Activated B cell treated with CpG ODN at 0.5 μM for 24 hours (primary cell): ENCODE results near the gene GBP1. TPM values are rescaled to one million over a fixed set of nuclear protein-coding genes. Genes with fewer than 3 reads are reported as not detected.
"Not testable (repeated sequence)": the region's sequence is repeated elsewhere in the genome, so short reads cannot be mapped to it uniquely, and the experiment has no call there.

Experiments used
- ATAC-seq: fragments of 200-7000 bp; cut with Tn5 transposase; one replicate; pipeline ENCODE4 v1.10.0; 2021; ENCODE audit warnings: low read depth, mild to moderate bottlenecking, moderate library complexity
- CTCF ChIA-PET: fragments of 350-600 bp; sonication (Branson Sonifier 250); formaldehyde crosslinking; loops from one replicate; lab custom pipeline; 2021; ENCODE audit warnings: antibody characterized with exemption; lab: Charles Lee
- POLR2A ChIA-PET: fragments of 350-600 bp; sonication (Branson Sonifier 250); formaldehyde crosslinking; loops from one replicate; lab custom pipeline; 2021; ENCODE audit warnings: antibody characterized with exemption; lab: Charles Lee
- DNase-seq: peaks from one replicate; pipeline ENCODE4 v3.0.0; 2022
- H3K27ac Mint-ChIP-seq: one replicate; pipeline ENCODE4 v1.8.0; 2020; ENCODE audit warnings: mixed read lengths
- H3K27me3 Mint-ChIP-seq: one replicate; pipeline ENCODE4 v1.8.0; 2021; ENCODE audit warnings: mixed read lengths
- H3K36me3 Mint-ChIP-seq: one replicate; pipeline ENCODE4 v1.8.0; 2021; ENCODE audit warnings: low read depth, mixed read lengths
- H3K4me1 Mint-ChIP-seq: one replicate; pipeline ENCODE4 v1.8.0; 2021; ENCODE audit warnings: mixed read lengths
- H3K4me3 Mint-ChIP-seq: one replicate; pipeline ENCODE4 v1.8.0; 2020; ENCODE audit warnings: mild to moderate bottlenecking, mixed read lengths
- H3K9me3 Mint-ChIP-seq: one replicate; pipeline ENCODE4 v1.8.0; 2020; ENCODE audit warnings: mixed read lengths
- intact Hi-C: fragments of 100-400 bp; cut with micrococcal nuclease; formaldehyde crosslinking; loops from one replicate; pipeline ENCODE4 v1.15.1; 2024
- total RNA-seq: library from RNA; stranded (reverse); gene quantifications from 2 replicates; pipeline ENCODE4 v1.2.3, GENCODE V29; 2022
- TF ChIP-seq, protein P1 (sequence below): fragments of 200-600 bp; IDR thresholded peaks from one replicate; pipeline ENCODE4 v1.8.0; 2022; ENCODE audit warnings: antibody characterized with exemption, mild to moderate bottlenecking

GBP1 gene
- total RNA-seq, 1 donor from 2014 or later, result 24.0 TPM

DNA sequence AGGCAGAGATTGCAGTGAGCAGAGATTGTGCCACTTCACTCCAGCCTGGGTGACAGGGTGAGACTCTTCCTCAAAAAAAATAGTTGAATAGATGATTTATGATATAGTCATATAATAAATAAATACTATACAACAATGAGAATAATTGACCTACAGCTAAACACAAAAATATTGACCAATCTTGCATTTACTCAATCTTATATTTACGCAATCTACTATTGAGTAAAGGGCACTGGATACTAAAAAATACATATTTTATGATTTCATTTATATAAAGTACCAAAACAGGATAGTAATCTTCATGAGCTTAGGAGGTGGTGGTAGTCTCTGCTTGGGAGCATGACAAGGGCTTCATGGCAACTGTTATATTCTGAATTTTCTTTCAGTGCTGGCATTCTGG is 23.3 kb downstream of the GBP1 start:
- TF ChIP-seq, protein P1, sequence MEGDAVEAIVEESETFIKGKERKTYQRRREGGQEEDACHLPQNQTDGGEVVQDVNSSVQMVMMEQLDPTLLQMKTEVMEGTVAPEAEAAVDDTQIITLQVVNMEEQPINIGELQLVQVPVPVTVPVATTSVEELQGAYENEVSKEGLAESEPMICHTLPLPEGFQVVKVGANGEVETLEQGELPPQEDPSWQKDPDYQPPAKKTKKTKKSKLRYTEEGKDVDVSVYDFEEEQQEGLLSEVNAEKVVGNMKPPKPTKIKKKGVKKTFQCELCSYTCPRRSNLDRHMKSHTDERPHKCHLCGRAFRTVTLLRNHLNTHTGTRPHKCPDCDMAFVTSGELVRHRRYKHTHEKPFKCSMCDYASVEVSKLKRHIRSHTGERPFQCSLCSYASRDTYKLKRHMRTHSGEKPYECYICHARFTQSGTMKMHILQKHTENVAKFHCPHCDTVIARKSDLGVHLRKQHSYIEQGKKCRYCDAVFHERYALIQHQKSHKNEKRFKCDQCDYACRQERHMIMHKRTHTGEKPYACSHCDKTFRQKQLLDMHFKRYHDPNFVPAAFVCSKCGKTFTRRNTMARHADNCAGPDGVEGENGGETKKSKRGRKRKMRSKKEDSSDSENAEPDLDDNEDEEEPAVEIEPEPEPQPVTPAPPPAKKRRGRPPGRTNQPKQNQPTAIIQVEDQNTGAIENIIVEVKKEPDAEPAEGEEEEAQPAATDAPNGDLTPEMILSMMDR, result no peak
- Mint-ChIP-seq H3K9me3 (no peaks in the 10 kb centered on the region), H3K27ac (no peak overlapping the region), H3K4me3 (no peak overlapping the region), H3K27me3 (no peaks in the 10 kb centered on the region), H3K4me1 (peaks cover 17% of the 10 kb centered on the region), H3K36me3 (no peaks in the 10 kb centered on the region)
- POLR2A ChIA-PET, result interaction anchor here (1.0 kb wide), 1 partner anchor 20 kb away, joined by 5 read pairs; no protein-coding TSS in a partner anchor
- ATAC-seq, result no peak
- intact Hi-C loops, result no loop called here
- no peak for DNase-seq
- CTCF ChIA-PET, result no interaction called here

DNA sequence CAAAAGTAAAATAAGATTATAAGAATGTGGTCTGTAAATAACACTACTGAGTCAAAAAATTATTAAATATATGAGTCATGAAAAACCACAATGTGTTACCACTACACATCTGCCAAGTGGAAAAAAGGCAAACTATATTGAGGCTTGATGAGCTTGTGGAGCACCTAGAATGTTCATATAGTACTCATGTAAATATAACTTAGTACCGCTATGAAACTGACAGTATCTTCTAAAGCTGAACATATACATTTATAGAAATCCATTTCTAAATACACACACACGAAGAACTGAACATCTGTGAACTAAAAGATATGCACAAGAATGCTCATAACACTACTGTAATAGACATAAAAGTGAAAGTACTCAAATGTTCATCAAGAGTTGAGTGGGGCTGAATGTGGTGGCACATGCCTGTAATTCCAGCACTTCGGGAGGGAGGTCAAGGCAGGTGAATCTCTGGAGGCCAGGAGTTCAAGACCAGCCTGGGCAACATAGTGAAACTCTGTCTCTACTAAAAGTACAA is 23.8 kb downstream of the GBP1 start:
- Mint-ChIP-seq H3K4me3 (no peak overlapping the region), H3K27ac (no peak overlapping the region), H3K9me3 (no peaks in the 10 kb centered on the region), H3K27me3 (no peaks in the 10 kb centered on the region), H3K4me1 (peaks cover 17% of the 10 kb centered on the region), H3K36me3 (no peaks in the 10 kb centered on the region)
- intact Hi-C loops, result no loop called here
- DNase-seq (no peak), ATAC-seq (peak; percentile 50)
- CTCF ChIA-PET, result no interaction called here
- TF ChIP-seq, protein P1, result no peak
- POLR2A ChIA-PET, result interaction anchor here (1.0 kb wide), 1 partner anchor 19 kb away, joined by 5 read pairs; no protein-coding TSS in a partner anchor

DNA sequence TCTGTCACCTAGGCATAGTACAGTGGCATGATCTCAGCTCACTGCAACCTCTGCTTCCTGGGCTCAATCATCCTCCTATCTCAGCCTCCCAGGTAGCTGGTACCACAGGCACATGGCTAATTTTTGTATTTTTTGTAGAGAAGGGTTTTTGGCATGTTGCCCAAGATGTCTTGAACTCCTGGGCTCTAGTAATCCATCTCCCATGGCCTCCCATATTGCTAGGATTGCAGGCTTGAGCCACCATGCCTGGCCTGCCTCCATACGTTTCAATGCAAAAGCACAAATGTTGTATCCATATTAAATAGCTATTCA is 24.7 kb downstream of the GBP1 start:
- intact Hi-C loops, result no loop called here
- DNase-seq, result no peak
- H3K4me3 Mint-ChIP-seq, result no peak overlapping the region
- H3K27ac Mint-ChIP-seq, result no peak overlapping the region
- no peaks in the 10 kb centered on the region for H3K27me3 Mint-ChIP-seq
- TF ChIP-seq, protein P1, result no peak
- ChIA-PET CTCF (no interaction called here), POLR2A (no interaction called here)
- H3K36me3 Mint-ChIP-seq, result no peaks in the 10 kb centered on the region
- ATAC-seq, result no peak
- H3K9me3 Mint-ChIP-seq, result no peaks in the 10 kb centered on the region
- peaks cover 17% of the 10 kb centered on the region for H3K4me1 Mint-ChIP-seq

DNA sequence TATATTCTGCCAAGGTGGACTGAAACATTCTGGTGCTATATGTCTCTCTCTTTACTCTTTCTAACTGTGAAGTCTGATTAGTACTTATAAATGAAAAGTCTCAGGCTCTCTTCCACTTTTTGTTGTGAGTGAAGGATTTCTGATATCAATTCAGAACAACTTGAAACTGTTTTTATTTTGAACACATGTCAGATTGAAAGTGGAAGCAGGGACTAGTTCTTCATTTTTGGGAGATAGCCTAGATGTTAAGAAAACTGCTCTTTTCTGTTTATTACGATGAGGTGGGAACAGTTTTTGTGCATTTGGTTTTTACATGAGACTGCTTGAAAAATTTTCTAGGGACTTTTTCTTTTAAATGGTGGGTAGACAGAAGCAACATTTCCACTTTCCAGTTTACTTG is 27.8 kb downstream of the GBP1 start:
- H3K27ac Mint-ChIP-seq, result peak overlapping the region; percentile 38
- ATAC-seq (no peak), DNase-seq (no peak)
- H3K27me3 Mint-ChIP-seq, result no peaks in the 10 kb centered on the region
- ChIA-PET CTCF (no interaction called here), POLR2A (no interaction called here)
- H3K4me1 Mint-ChIP-seq, result peaks cover 17% of the 10 kb centered on the region
- no peaks in the 10 kb centered on the region for H3K9me3 Mint-ChIP-seq
- TF ChIP-seq, protein P1, result no peak
- intact Hi-C loops, result no loop called here
- no peaks in the 10 kb centered on the region for H3K36me3 Mint-ChIP-seq
- no peak overlapping the region for H3K4me3 Mint-ChIP-seq

DNA sequence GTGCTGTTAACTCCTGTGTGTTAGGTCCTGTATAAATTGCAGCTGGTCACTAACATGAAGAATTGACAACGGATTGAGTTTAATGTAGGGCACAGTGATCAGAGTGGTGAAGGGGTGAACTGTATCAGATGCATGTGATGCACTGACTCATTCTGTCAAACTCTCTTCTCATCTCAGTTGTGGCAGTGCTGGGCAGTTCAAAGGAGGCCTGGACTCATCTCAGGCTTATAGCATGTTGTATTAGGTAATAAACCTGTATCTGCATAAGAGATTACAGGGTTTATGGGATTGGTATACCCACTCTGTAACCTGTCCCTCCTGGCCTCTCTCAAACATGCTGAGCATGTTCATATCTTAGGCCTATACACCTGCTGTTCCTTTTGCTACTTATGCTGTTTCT is 29.9 kb downstream of the GBP1 start:
- Mint-ChIP-seq H3K27me3 (no peaks in the 10 kb centered on the region), H3K36me3 (no peaks in the 10 kb centered on the region), H3K27ac (no peak overlapping the region), H3K9me3 (peaks cover 3% of the 10 kb centered on the region), H3K4me3 (no peak overlapping the region), H3K4me1 (peaks cover 11% of the 10 kb centered on the region)
- ATAC-seq (no peak), DNase-seq (no peak)
- TF ChIP-seq, protein P1, result no peak
- intact Hi-C loops, result no loop called here
- ChIA-PET POLR2A (no interaction called here), CTCF (no interaction called here)

DNA sequence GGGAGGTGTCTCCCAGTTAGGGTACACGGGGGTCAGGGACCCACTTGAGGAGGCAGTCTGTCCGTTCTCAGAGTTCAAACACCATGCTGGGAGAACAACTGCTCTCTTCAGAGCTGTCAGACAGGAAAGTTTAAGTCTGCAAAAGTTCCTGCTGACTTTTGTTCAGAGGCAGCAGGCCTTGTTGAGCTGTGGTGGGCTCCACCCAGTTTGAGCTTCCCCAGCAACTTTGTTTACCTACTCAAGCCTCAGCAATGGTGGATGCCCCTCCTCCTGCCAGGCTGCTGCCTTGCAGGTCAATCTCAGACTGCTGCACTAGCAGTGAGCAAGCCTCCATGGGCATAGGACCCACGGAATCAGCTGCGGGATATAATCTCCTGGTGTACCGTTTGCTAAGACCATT is 31.0 kb downstream of the GBP1 start:
- H3K9me3 Mint-ChIP-seq, DNase-seq, POLR2A ChIA-PET, H3K4me1 Mint-ChIP-seq, intact Hi-C loops, ATAC-seq, H3K36me3 Mint-ChIP-seq, H3K27ac Mint-ChIP-seq, H3K4me3 Mint-ChIP-seq, H3K27me3 Mint-ChIP-seq, CTCF ChIA-PET: not testable (repeated sequence)

DNA sequence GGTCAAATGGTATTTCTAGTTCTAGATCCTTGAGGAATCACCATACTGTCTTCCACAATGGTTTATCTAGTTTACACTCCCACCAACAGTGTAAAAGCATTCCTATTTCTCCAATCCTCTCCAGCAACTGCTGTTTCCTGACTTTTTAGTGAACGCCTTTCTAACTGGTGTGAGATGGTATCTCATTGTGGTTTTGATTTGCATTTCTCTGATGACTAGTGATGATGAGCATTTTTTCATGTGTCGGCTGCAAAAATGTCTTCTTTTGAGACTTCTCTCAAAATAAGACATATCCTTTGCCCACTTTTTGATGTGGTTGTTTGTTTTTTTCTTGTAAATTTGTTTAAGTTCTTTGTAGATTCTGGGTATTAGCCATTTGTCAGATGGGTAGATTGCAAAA is 36.0 kb downstream of the GBP1 start:
- H3K27ac Mint-ChIP-seq, ATAC-seq, intact Hi-C loops, H3K27me3 Mint-ChIP-seq, CTCF ChIA-PET, H3K36me3 Mint-ChIP-seq, DNase-seq, H3K4me3 Mint-ChIP-seq, POLR2A ChIA-PET, H3K4me1 Mint-ChIP-seq: not testable (repeated sequence)
- H3K9me3 Mint-ChIP-seq, result peaks cover 16% of the 10 kb centered on the region
